Fibroblast of gingiva (primary cell): ENCODE measurements around the gene CACNG1.
"Not testable (repeated sequence)": the region's sequence is repeated elsewhere in the genome, so short reads cannot be mapped to it uniquely, and the experiment has no call there.

ENCODE experiments used
- DNase-seq: peaks from one replicate; pipeline ENCODE4 v3.0.0-alpha.2; 2011; ENCODE audit warnings: low read depth

Gene CACNG1

DNA sequence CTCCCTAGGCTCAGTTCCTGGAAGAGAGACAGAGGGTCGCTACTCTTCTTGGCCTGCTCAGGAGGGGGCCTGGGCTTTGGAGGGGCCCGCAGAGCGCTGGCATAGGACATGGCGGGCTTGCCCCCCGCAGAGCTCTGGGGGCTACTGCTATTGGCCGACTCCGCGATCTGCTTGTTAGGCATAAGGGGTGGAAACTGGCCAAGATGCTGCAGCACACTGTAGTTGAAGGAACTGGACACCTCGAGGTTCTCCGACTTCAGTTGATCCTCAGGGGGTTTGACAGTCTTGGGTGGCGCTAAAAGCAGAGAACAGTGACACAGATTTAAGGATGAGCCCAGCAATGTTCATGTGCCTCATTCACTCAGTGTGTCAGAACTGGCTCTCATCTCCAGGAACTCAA lies 33.9 kb downstream of the CACNG1 start:
- DNase-seq = no peak

DNA sequence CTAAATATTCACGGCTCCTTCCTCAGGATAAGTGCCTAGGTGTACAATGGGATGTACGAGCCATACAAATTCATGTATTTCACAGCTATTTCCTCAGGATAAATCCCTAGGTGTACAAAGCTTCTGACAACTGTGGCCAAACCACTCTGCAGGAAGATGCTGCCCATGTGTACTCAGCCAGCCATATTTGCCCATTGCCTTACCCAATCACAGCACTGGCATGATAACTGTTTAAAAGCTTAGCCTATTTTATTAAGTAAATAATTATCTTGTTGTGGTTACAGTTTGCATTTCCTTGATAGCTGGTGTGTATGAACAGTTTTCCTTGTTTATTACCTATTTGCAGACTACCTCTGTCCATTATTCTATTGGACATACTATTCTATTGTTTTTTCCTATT lies 35.1 kb downstream of the CACNG1 start:
- no peak for DNase-seq

DNA sequence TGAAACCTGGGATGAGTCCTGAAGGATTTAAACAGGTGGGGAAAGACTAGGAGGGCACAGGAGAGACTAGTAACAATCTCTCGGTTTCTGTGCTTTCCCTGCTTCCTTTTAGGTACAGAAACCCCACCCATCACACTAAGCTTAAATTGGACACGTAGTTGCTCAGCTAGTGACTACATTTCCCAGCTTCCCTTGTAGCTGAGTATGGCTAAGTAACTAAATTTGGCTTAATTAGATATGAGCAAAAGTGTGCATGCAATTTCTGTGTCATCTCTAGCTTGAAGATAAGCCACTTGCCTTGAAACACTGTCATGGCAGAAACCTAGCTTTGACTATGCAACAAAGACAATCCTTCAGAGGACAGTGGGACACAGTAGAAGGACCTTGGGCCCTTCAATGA lies 36.5 kb downstream of the CACNG1 start:
- DNase-seq = no peak

DNA sequence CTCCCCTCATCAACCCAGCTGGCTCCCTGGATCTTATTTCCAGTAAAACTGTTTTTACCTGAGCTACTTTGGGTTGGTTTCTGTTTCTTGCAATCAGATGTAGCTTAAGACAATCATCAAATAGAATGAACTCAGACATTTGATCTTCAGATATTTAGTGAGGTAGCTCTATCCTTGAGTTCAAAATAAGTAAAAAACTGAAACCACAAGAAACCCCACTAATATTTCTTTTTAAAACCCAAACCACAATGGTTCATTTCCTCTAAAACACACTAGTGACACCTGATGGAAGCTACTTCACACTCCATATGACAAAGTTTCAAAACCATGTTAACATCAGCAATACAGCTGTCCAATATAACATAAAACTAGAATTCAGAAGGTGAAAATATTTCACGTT lies 37.8 kb downstream of the CACNG1 start:
- no peak for DNase-seq

DNA sequence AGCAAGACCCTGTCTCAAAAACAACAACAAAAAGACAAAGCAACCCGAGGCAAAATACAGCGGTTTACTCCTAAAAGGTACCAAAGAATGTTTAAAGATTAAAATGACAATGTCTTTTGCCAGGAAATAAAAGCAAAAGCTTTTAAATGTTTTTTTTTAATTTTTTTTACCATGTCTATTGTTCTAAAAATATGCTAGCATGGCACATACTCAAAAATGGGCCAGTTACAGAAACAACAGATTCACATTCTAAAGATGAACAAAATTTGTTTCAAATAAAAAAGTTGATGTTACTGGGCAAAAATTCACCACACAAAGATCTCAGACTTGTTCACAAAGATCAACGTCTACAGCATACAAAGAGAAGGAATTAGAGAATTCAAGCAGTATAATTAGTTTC lies 41.1 kb downstream of the CACNG1 start:
- DNase-seq = no peak

DNA sequence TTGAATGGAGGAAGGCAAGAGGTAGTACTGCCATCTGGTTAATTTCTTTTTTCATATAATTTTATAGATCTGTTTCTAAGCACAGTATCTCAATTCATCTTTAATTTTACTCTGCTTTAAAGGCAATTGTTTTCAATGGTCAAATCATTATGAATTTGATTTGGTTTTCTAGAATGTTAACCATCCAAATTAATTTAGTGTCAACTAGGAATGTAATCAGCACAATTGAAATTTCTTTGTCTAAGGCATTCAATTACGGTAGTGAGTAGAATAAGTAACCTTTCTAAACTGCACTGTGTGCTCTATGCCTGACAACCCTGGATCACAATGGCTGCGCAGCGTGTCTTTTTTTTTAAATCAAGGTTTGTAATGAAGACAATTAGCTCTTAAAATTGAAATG lies 44.3 kb downstream of the CACNG1 start:
- DNase-seq = no peak

DNA sequence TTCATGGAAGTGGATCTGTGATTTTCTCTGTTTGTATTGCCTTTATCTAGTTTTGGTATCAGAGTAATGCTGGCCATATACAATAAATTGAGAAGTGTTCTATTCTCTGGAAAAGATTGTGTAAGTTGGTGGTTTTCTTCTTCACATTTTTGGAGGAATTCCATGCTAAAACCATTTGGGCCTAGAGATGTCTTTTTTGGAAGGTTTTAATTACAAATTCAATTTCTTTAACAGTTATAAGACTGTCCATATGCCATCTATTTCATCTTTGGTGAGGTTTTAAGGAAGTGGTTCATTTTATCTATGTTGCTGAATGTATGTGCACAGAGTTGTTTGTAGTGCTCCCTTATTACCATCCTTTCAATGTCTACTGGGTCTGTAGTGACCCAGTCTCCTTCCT lies 46.0 kb downstream of the CACNG1 start:
- DNase-seq = peak; percentile 6

DNA sequence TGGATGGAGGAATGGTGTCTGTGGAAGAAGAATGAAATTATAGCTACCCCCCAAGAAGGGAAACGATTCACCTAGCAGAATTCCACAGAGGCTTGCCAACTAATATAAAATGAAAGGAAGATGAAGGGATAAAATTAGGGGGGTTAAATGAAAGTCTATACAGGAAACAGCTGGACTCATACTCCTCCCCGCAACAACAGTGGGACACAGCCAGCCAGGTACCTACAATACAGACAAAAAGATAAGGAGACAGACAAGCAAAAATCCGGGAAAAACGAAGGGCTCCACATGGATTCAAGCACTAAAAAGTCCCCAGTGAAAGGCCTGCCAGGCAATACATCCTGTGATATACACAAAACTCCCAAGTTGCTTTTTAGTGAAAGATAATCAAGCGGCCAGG lies 47.9 kb downstream of the CACNG1 start:
- DNase-seq = no peak

DNA sequence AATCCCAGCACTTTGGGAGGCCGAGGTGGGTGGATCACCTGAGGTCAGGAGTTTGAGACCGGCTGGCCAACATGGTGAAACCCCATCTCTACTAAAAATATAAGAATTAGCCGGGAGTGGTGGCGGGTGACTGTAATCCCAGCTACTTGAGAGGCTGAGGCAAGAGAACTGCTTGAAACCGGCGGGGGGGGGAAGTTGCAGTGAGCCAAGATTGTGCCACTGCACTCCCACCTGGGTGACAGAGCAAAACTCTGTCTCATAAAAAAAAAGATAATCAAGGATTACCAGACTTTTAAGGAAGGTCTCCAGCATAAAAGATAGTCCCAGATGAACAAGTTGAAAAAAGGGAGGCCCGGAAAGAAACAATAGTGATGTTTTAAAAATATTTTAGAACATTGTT lies 48.4 kb downstream of the CACNG1 start:
- not testable (repeated sequence) for DNase-seq

DNA sequence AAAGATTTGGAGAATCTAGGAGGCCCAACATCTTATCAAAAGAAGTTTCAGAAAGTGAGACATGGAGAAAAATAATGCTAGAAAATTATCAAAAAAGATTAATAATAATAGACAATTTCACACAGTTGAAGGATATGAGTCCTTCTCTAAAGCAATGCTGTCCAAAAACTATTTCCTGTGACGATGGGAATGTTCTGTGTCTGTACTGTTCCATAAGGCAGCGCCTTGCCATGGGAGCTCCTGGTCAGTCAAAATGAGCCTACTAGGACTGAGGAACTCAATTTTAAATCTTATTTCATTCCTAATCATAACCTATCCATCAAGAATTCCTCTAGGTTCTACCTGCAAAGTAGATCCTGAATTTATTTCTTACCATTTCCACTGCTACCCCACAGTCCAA lies 49.0 kb downstream of the CACNG1 start:
- no peak for DNase-seq

DNA sequence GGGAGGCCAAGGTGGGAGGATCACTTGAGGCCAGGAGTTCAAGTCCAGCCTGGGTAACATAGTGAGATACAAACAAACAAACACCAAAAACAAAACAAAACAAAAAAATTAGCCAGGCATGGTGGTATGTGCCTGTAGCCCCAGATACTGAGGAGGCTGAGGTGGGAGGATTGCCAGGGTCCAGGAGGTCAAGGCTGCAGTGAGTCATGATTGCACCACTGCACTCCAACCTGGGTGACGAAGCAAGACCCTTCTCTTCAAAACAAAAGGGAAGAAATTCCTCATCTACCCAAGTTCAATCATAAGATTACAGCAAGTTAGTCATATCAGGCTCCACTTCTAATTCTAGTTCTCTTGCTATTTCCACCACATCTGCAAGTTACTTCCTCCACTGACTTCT lies 50.9 kb downstream of the CACNG1 start:
- DNase-seq = peak; percentile 44

DNA sequence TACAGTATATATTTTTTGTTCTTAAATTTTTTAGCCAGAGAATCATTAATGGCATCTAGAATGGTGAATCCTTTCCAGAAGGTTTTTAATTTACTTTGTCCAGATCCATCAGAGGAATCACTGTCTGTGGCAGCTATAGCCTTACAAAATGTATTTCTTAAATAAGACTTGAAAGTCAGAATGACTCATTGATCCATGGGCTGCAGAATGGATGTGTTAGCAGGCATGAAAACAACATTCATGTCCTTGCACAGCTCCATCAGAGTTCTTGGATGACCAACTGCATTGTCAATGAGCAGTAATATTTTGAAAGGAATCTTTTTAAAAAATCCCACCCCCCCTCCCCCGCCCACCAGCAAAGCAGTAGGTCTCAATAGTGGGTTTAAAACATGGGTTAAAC lies 51.4 kb downstream of the CACNG1 start:
- peak; percentile 15 for DNase-seq

DNA sequence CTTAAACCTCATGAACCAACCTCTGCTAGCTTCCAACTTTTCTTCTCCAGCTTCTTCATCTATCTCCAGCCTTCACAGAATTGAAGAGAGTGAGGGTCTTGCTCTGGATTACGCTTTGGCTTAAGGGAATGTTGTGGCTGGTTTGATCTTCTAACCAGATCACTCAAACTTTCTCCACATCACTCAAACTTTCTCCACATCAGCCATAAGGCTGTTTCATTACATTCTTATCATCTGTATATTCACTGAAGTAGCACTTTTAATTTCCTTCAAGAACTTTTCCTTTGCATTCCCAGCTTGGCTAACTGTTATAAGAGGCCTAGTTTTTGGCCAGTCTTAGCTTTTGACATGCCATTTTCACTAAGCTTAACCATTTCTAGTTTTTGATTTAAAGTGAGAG lies 52.3 kb downstream of the CACNG1 start:
- no peak for DNase-seq

DNA sequence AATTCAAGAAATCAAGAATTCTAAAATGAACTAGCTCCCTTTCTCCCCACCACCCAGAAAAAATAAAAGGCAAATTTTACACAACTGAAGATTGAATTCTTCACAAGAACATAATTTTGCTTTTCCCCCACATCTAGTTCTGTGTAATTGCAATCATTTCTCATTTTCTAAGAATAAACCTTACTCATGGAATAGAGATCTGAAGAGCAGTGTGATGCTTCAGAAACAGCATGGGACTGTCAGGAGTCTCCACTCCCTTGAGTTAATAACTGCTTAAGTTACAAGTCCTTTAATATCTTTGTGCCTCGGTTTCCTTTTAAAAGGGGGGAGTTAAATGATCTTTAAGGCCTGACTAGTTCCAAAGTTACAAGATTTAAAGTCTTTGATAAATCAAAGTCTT lies 53.7 kb downstream of the CACNG1 start:
- no peak for DNase-seq

DNA sequence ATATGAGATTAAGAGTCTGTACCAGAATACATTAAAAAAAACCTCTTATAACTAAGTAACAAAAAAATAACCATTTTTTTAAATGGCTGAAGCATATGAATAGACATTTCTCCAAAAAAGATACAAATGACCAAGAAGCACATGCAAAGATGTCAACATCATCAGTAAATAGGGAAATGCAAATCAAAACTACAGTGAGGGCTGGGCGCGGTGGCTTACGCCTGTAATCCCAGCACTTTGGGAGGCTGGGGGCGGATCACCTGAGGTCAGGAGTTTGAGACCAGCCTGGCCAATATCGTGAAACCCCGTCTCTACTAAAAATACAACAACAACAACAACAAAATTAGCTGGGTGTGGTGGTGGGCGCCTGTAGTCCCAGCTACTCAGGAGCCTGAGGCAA lies 60.3 kb downstream of the CACNG1 start:
- DNase-seq = not testable (repeated sequence)

DNA sequence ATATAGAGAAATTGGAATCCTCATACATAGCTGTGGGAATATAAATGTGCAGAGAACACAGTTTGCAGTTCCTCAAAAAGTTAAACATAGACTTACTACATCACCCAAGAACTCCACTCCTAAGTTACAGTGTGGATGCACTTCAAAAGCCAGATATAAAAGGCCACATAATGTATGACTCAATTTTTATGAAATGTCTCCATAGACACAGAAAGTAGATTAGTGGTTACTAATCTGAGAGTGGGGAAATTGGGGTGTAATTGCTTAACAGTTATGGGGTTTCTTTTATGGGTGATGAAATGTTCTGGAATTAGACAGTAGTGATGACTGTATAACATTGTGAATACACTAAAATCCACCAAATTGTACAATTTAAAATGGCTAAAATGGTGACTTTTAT lies 60.9 kb downstream of the CACNG1 start:
- peak; percentile 63 for DNase-seq
